ENCODE results near the gene ZSCAN22. TPM values are rescaled to one million over a fixed set of nuclear protein-coding genes. Genes with fewer than 3 reads are reported as not detected.

ZSCAN22 gene
- total RNA-seq, 1 donor from 2014 or later, result 5.4 TPM

DNA sequence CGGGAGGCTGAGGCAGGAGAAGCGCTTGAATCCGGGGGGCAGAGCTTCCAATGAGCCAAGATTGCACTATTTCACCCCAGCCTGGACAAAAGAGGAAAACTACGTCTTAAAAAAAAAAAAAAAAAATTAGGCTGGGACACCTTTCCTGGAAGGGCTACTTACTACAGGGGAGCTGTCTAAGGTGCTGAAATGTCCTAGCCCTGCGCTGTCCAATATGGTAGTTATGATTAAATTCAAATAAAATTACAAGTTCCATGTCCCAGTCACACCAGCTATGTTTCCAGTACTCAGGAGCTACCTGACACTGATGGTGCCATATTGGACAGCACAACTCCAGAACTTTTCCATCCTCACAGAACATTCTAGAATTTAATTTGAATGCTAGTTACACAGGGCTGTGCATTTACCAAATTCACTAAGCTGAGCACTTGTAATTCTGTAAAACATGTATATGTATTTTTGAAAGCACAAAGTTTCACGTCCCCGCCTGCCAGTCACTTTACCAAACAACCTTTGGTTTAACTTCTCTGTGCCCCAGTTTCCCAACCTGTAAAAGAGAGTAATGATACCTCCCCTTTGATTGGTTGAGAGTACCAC is 9.2 kb upstream of the ZSCAN22 start:
- TF ChIP-seq, protein P1, sequence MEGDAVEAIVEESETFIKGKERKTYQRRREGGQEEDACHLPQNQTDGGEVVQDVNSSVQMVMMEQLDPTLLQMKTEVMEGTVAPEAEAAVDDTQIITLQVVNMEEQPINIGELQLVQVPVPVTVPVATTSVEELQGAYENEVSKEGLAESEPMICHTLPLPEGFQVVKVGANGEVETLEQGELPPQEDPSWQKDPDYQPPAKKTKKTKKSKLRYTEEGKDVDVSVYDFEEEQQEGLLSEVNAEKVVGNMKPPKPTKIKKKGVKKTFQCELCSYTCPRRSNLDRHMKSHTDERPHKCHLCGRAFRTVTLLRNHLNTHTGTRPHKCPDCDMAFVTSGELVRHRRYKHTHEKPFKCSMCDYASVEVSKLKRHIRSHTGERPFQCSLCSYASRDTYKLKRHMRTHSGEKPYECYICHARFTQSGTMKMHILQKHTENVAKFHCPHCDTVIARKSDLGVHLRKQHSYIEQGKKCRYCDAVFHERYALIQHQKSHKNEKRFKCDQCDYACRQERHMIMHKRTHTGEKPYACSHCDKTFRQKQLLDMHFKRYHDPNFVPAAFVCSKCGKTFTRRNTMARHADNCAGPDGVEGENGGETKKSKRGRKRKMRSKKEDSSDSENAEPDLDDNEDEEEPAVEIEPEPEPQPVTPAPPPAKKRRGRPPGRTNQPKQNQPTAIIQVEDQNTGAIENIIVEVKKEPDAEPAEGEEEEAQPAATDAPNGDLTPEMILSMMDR (conservative IDR thresholded peaks at IDR 0.05), result no peak
- H3K4me3 Mint-ChIP-seq, result no peak overlapping the region
- no peaks in the 10 kb centered on the region for H3K9me3 Mint-ChIP-seq
- no peaks in the 10 kb centered on the region for H3K27me3 Mint-ChIP-seq
- peaks cover 16% of the 10 kb centered on the region for H3K36me3 Mint-ChIP-seq
- no peak for DNase-seq (ENCODE audit: extremely low spot score, unreplicated experiment)
- H3K27ac Mint-ChIP-seq, result no peak overlapping the region
- no peaks in the 10 kb centered on the region for H3K4me1 Mint-ChIP-seq (ENCODE audit: unreplicated experiment)

DNA sequence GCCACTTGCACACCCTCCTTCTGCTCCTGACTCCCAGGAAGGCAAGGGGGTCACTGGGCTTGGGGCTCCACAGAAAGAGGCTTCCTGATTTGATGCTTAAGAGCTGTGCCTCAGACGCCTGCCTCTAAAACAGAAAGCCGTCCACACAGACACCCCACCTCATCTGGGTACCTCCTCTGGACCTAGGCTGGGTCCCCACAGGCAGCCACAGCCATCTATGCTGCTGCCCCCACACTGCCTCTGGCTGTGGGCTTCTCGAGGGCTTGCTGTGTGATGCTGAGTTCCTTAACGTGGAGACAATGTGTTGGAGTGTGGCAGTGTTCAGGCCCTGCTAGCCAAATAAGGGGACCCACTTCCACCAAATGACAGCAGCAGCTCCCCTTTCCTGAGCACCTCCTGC is 8.5 kb upstream of the ZSCAN22 start:
- H3K4me1 Mint-ChIP-seq (ENCODE audit: unreplicated experiment), result no peaks in the 10 kb centered on the region
- H3K4me3 Mint-ChIP-seq, result no peak overlapping the region
- no peaks in the 10 kb centered on the region for H3K27me3 Mint-ChIP-seq
- H3K9me3 Mint-ChIP-seq, result no peaks in the 10 kb centered on the region
- peaks cover 11% of the 10 kb centered on the region for H3K36me3 Mint-ChIP-seq
- DNase-seq (ENCODE audit: extremely low spot score, unreplicated experiment), result no peak
- no peak overlapping the region for H3K27ac Mint-ChIP-seq
- TF ChIP-seq, protein P1 (conservative IDR thresholded peaks at IDR 0.05), result no peak

GRCh38 chr19:58319241-58319640 is 7.6 kb upstream of the ZSCAN22 start:
- Mint-ChIP-seq H3K27ac (no peak overlapping the region), H3K4me1 (ENCODE audit: unreplicated experiment) (no peaks in the 10 kb centered on the region), H3K36me3 (peaks cover 6% of the 10 kb centered on the region), H3K9me3 (no peaks in the 10 kb centered on the region), H3K27me3 (no peaks in the 10 kb centered on the region), H3K4me3 (no peak overlapping the region)
- no peak for DNase-seq (ENCODE audit: extremely low spot score, unreplicated experiment)
- TF ChIP-seq, protein P1 (conservative IDR thresholded peaks at IDR 0.05), result no peak

DNA sequence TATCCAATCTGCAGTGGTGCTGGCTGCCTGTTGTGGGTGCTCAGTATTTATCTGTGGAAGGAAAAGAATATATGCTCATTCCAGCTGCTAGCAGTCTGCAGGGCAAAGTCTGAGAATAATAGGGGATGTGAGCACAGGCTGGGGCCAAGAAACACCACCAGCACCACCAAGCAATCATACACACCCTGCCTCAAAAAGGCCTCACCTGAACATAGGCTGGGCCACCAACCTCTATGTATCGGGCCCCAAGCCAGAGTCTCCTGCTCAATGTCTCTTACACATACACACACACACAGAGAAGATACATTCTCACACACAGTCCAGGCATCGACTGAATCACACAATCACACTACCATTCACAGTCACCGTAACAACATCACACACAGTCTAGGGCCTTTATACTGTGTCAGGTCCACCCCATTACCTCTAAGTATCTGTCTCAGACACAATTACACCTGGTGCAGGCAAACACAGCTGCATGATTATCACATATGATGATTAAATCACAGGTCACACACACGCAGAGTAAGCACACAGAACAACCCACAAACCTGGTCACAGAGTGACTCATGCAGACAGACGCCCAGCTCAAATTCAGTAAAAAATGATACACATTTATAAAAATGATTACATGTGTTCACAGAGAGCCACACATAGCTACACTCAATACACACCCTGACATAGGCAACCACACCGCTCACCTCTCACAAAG is 1.3 kb upstream of the ZSCAN22 start:
- no peaks in the 10 kb centered on the region for H3K9me3 Mint-ChIP-seq
- TF ChIP-seq, protein P1 (conservative IDR thresholded peaks at IDR 0.05), result no peak
- no peak overlapping the region for H3K27ac Mint-ChIP-seq
- no peaks in the 10 kb centered on the region for H3K27me3 Mint-ChIP-seq
- H3K36me3 Mint-ChIP-seq, result no peaks in the 10 kb centered on the region
- no peak overlapping the region for H3K4me3 Mint-ChIP-seq
- no peak for DNase-seq (ENCODE audit: extremely low spot score, unreplicated experiment)
- H3K4me1 Mint-ChIP-seq (ENCODE audit: unreplicated experiment), result peaks cover 11% of the 10 kb centered on the region

GRCh38 chr19:58326501-58326913 is 287 bp upstream of the ZSCAN22 start:
- Mint-ChIP-seq H3K4me3 (no peak overlapping the region), H3K27me3 (no peaks in the 10 kb centered on the region)

More at GRCh38 chr19:58326501-58326913, 287 bp upstream of the ZSCAN22 start:
- Mint-ChIP-seq H3K9me3 (no peaks in the 10 kb centered on the region), H3K27ac (no peak overlapping the region), H3K36me3 (no peaks in the 10 kb centered on the region), H3K4me1 (ENCODE audit: unreplicated experiment) (peaks cover 11% of the 10 kb centered on the region)
- no peak for DNase-seq (ENCODE audit: extremely low spot score, unreplicated experiment)
- TF ChIP-seq, protein P1 (conservative IDR thresholded peaks at IDR 0.05), result no peak

All from type B pancreatic cell (in vitro differentiated cells).